HCT116 (cell line): ENCODE data around the gene APH1B.

Experiments
- CEBPB ChIP-seq: IDR thresholded peaks from 2 replicates; pipeline ENCODE4 v1.6.1; 2012; ENCODE audit warnings: low read depth
- CTCF ChIP-seq, 3 experiments: fragments of 200-600 bp in 1 of 3; sonication (generic) in 1 of 3; IDR thresholded peaks in 2 of 3; conservative IDR thresholded peaks in 1 of 3; 2 replicates each; pipeline ENCODE4 v1.5.1; 2012 to 2017; ENCODE audit warnings: low read depth in 2 of 3, low read length in 2 of 3, antibody characterized with exemption in 1 of 3, borderline replicate concordance in 1 of 3, control low read depth in 1 of 3, mild to moderate bottlenecking in 1 of 3, mixed read lengths in 1 of 3, mixed run types in 1 of 3, moderate library complexity in 1 of 3; ENCODE audit not compliant: insufficient read depth in 1 of 3
- EGR1 ChIP-seq: IDR thresholded peaks from 2 replicates; pipeline ENCODE4 v1.6.1; 2012; ENCODE audit warnings: low read depth
- EZH2 ChIP-seq: fragments of 200-600 bp; sonication (generic); IDR thresholded peaks from 2 replicates; pipeline ENCODE4 v1.6.1; 2017; ENCODE audit warnings: antibody characterized with exemption, mixed run types
- EZH2phosphoT487 ChIP-seq: fragments of 200-600 bp; IDR thresholded peaks from 2 replicates; pipeline ENCODE4 v1.6.1; 2018; ENCODE audit warnings: antibody characterized with exemption, borderline replicate concordance
- POLR2A ChIP-seq: IDR thresholded peaks from 2 replicates; pipeline ENCODE4 v1.7.0; 2011; ENCODE audit warnings: borderline replicate concordance; ENCODE audit not compliant: insufficient read depth, insufficient read length; ENCODE audit errors: extremely low read depth
- POLR2AphosphoS5 ChIP-seq: IDR thresholded peaks from 2 replicates; pipeline ENCODE4 v1.6.1; 2011; ENCODE audit warnings: mild to moderate bottlenecking, low read depth, low read length, moderate library complexity
- SP1 ChIP-seq: IDR thresholded peaks from 2 replicates; pipeline ENCODE4 v1.6.1; 2012; ENCODE audit warnings: low read depth
- SRF ChIP-seq: IDR thresholded peaks from 2 replicates; pipeline ENCODE4 v1.6.1; 2012; ENCODE audit warnings: low read depth
- TCF7L2 ChIP-seq: IDR thresholded peaks from 2 replicates; pipeline ENCODE4 v1.7.0; 2011; ENCODE audit warnings: borderline replicate concordance, inconsistent platforms; ENCODE audit not compliant: insufficient read depth, insufficient read length; ENCODE audit errors: extremely low read depth
- ZFX ChIP-seq: fragments of 450-650 bp; IDR thresholded peaks from 2 replicates; pipeline ENCODE4 v1.6.1; 2017
- ZNF274 ChIP-seq: fragments of 200-500 bp; sonication (Bioruptor generic); IDR thresholded peaks from 2 replicates; pipeline ENCODE4 v1.6.1; 2014; ENCODE audit warnings: mild to moderate bottlenecking, low read depth, low read length, inconsistent platforms
- TF ChIP-seq, protein P1 (sequence below): IDR thresholded peaks from 2 replicates; pipeline ENCODE4 v1.6.1; 2012; ENCODE audit warnings: low read depth
- TF ChIP-seq, protein P2 (sequence below): IDR thresholded peaks from 2 replicates; pipeline ENCODE4 v1.6.1; 2012

DNA sequence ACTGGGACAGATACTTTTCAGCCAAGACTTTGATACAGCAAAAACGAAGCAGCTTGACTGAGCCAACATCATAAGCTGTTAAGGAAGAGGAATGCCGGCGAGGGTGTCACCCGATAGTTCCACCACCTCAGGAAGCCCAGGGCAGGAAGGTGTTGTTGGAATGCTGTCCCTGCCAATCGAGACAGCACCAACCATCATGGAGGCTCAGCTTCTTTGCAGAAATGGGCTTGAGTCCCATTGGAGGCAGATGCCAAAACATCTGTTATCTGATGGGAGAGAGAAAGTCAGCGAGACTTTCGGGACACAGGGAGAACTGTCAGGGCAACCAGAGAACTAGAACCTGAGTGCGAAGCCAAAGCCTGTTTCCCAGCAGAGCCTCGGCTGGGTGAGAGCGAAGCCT lies 53.5 kb downstream of the APH1B start:
- no peak for TF ChIP-seq TCF7L2
- TF ChIP-seq POLR2A: no peak
- no peak for TF ChIP-seq EZH2phosphoT487
- TF ChIP-seq SP1: no peak
- TF ChIP-seq CTCF (IDR thresholded peaks at IDR 0.05 in 2 of 3, conservative IDR thresholded peaks at IDR 0.05 in 1 of 3; ENCODE audit: borderline replicate concordance in 1 of 3, insufficient read depth in 1 of 3, low read depth in 2 of 3, low read length in 2 of 3): no peak
- TF ChIP-seq POLR2AphosphoS5: no peak
- no peak for TF ChIP-seq EZH2
- TF ChIP-seq, protein P1, sequence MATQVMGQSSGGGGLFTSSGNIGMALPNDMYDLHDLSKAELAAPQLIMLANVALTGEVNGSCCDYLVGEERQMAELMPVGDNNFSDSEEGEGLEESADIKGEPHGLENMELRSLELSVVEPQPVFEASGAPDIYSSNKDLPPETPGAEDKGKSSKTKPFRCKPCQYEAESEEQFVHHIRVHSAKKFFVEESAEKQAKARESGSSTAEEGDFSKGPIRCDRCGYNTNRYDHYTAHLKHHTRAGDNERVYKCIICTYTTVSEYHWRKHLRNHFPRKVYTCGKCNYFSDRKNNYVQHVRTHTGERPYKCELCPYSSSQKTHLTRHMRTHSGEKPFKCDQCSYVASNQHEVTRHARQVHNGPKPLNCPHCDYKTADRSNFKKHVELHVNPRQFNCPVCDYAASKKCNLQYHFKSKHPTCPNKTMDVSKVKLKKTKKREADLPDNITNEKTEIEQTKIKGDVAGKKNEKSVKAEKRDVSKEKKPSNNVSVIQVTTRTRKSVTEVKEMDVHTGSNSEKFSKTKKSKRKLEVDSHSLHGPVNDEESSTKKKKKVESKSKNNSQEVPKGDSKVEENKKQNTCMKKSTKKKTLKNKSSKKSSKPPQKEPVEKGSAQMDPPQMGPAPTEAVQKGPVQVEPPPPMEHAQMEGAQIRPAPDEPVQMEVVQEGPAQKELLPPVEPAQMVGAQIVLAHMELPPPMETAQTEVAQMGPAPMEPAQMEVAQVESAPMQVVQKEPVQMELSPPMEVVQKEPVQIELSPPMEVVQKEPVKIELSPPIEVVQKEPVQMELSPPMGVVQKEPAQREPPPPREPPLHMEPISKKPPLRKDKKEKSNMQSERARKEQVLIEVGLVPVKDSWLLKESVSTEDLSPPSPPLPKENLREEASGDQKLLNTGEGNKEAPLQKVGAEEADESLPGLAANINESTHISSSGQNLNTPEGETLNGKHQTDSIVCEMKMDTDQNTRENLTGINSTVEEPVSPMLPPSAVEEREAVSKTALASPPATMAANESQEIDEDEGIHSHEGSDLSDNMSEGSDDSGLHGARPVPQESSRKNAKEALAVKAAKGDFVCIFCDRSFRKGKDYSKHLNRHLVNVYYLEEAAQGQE: no peak
- no peak for TF ChIP-seq SRF
- no peak for TF ChIP-seq ZFX
- no peak for TF ChIP-seq EGR1
- TF ChIP-seq, protein P2, sequence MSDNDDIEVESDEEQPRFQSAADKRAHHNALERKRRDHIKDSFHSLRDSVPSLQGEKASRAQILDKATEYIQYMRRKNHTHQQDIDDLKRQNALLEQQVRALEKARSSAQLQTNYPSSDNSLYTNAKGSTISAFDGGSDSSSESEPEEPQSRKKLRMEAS: no peak
- TF ChIP-seq CEBPB: no peak
- no peak for TF ChIP-seq ZNF274
